ENCODE data around the gene CLEC18A.
"Not testable (repeated sequence)": the region's sequence is repeated elsewhere in the genome, so short reads cannot be mapped to it uniquely, and the experiment has no call there.

The CLEC18A gene

GRCh38 chr16:69951017-69951671 is at the start of gene CLEC18A:
Gene CLEC18A (plus strand): TSS chr16:69951334. CDS start chr16:69951367, 33 bp downstream.
- DNase-seq: not testable (repeated sequence)

- no peak for DNase-seq
Observed at GRCh38 chr16:69903865-69904415, 47.2 kb upstream of the CLEC18A start.

- DNase-seq: no peak
Observed at GRCh38 chr16:69904495-69905170, 46.5 kb upstream of the CLEC18A start.

GRCh38 chr16:69905171-69905555 is 46.0 kb upstream of the CLEC18A start:
- DNase-seq: no peak

- DNase-seq: no peak
Observed at GRCh38 chr16:69906838-69907401, 44.2 kb upstream of the CLEC18A start.

GRCh38 chr16:69909043-69909442 is 42.1 kb upstream of the CLEC18A start:
- no peak for DNase-seq

GRCh38 chr16:69909760-69910159 is 41.4 kb upstream of the CLEC18A start:
- DNase-seq: no peak

GRCh38 chr16:69910964-69911363 is 40.2 kb upstream of the CLEC18A start:
- DNase-seq: no peak

- DNase-seq: no peak
Observed at GRCh38 chr16:69916462-69916861, 34.7 kb upstream of the CLEC18A start.

- DNase-seq: no peak
Observed at GRCh38 chr16:69917311-69917710, 33.8 kb upstream of the CLEC18A start.

- DNase-seq: no peak
Observed at GRCh38 chr16:69917739-69918138, 33.4 kb upstream of the CLEC18A start.

GRCh38 chr16:69918241-69918640 is 32.9 kb upstream of the CLEC18A start:
- DNase-seq: no peak

- DNase-seq: no peak
Observed at GRCh38 chr16:69921127-69921526, 30.0 kb upstream of the CLEC18A start.

GRCh38 chr16:69922200-69922599 is 28.9 kb upstream of the CLEC18A start:
- DNase-seq: no peak

GRCh38 chr16:69924041-69924775 is 26.9 kb upstream of the CLEC18A start:
- no peak for DNase-seq

GRCh38 chr16:69924777-69925191 is 26.4 kb upstream of the CLEC18A start:
- no peak for DNase-seq

- no peak for DNase-seq
Observed at GRCh38 chr16:69925311-69925710, 25.8 kb upstream of the CLEC18A start.

- DNase-seq: peak; percentile 11 to 25
Observed at GRCh38 chr16:69926241-69926640, 24.9 kb upstream of the CLEC18A start.

GRCh38 chr16:69927056-69927757 is 23.9 kb upstream of the CLEC18A start:
- peak in 1 of 2 donors; percentile 25 for DNase-seq

- DNase-seq: no peak
Observed at GRCh38 chr16:69928856-69929400, 22.2 kb upstream of the CLEC18A start.

GRCh38 chr16:69929480-69929879 is 21.7 kb upstream of the CLEC18A start:
- no peak for DNase-seq

- DNase-seq: peak; percentile 30 to 38
Observed at GRCh38 chr16:69930117-69930776, 20.9 kb upstream of the CLEC18A start.

Measured in hippocampal formation (tissue), 2 donors.